Measurements from ENCODE around the gene ARID3C.

The ARID3C gene

DNA sequence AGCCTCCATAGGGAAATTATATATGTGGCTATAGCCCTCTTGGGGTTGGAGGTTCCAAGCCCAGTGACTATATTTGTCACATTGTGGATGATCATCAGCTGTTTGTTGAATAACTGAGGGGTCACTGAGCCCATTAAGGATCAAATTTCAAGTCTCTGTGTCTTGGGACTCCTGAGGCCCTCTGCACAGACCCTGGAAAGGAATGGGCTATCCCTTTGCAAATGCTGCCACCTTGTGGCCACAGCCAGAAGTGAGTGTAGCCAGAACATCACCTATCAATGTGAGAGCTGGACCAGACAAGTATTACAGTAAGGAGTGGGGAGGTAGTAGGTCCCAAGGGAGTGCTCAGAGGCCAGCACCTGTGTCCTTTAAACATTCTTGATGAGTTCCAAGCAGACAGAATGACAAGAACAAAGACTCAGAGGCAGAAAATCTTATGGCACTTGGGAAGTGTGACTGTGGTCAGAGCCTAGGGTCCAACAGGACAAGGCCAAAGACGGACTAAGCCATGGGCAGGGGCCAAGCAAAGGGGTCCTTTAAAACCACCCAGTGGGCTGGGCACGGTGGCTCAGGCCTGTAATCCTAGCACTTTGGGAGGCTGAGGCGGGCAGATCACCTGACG, 25.1 kb downstream of the ARID3C start:
- Histone ChIP-seq H3K9ac (ENCODE audit: low read depth, low read length) (no peak overlapping the region), H3K36me3 (ENCODE audit: insufficient read depth, low read length) (no peaks in the 10 kb centered on the region)

DNA sequence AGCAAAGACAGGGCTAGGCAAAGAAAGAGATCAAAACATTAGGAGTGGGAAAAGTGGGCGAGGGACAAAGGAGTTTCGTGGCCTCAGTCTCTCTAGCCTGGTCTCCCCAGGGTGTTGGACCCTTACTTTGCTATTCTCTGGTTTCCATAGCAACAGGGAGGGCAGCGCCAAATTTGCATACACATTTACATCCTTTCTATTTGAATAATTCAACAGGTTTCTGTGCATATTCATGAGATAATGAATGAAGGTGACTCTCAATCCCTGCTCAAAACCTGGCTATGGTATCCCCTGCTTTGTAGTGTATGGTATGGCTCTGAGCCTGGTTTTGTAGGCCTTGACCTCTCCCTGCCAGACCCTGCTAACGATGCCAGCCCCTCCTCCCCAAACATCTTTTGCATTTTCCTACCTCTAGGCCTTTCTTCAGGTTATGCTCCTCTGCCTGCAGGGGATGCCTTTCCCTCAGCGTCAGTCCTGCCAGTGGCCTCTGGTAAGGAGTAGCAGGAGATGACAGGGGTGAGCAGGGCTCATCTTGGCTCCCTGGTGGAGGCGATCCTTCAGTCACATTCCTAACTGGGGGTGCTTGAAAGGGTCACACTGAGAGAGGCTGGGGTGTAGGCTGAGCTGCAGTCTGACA, 26.8 kb downstream of the ARID3C start:
- H3K9me3 ChIP-seq (ENCODE audit: control insufficient read depth, insufficient read depth, low read length) = no peaks in the 10 kb centered on the region
- H3K9ac ChIP-seq (ENCODE audit: low read depth, low read length) = no peak overlapping the region
- no peaks in the 10 kb centered on the region for H3K36me3 ChIP-seq (ENCODE audit: insufficient read depth, low read length)
- peaks cover 11% of the 10 kb centered on the region; the same call in 1 of the 2 replicates for H3K4me1 ChIP-seq (ENCODE audit: insufficient read depth, low read length)

More for the DNA sequence above, 25.1 kb downstream of the ARID3C start:
- H3K4me1 ChIP-seq (ENCODE audit: insufficient read depth, low read length) = peaks cover 11% of the 10 kb centered on the region; the same call in 1 of the 2 replicates
- H3K9me3 ChIP-seq (ENCODE audit: control insufficient read depth, insufficient read depth, low read length) = no peaks in the 10 kb centered on the region

DNA sequence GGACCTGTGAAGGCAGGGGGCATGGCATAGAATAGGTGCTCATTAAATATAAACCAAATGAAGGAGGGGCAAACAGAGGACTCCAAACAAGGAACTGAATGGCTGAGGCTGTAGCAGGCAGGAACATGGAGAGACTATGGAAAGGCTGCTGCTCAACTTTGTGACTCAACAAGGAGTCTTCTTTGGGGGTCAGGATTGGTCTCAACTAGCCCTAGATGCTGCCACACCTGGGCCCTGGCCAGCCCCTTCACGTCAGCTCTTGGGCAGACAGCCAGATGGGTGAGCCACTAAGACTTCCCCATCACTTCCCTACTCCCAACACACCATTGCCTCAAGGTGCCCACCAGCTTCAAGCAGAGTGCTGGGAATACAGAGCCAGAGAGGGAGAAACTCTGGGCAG, 28.0 kb downstream of the ARID3C start:
- Histone ChIP-seq H3K9me3 (ENCODE audit: control insufficient read depth, insufficient read depth, low read length) (no peaks in the 10 kb centered on the region), H3K9ac (ENCODE audit: low read depth, low read length) (no peak overlapping the region), H3K36me3 (ENCODE audit: insufficient read depth, low read length) (no peaks in the 10 kb centered on the region), H3K4me1 (ENCODE audit: insufficient read depth, low read length) (peaks cover 11% of the 10 kb centered on the region; the same call in 1 of the 2 replicates)

- H3K9ac ChIP-seq (ENCODE audit: low read depth, low read length) = no peak overlapping the region
- H3K36me3 ChIP-seq (ENCODE audit: insufficient read depth, low read length) = no peaks in the 10 kb centered on the region
- H3K9me3 ChIP-seq (ENCODE audit: control insufficient read depth, insufficient read depth, low read length) = no peaks in the 10 kb centered on the region
- peaks cover 11% of the 10 kb centered on the region; the same call in 1 of the 2 replicates for H3K4me1 ChIP-seq (ENCODE audit: insufficient read depth, low read length)
Measured at GRCh38 chr9:34599546-34599945, 29.3 kb downstream of the ARID3C start.

DNA sequence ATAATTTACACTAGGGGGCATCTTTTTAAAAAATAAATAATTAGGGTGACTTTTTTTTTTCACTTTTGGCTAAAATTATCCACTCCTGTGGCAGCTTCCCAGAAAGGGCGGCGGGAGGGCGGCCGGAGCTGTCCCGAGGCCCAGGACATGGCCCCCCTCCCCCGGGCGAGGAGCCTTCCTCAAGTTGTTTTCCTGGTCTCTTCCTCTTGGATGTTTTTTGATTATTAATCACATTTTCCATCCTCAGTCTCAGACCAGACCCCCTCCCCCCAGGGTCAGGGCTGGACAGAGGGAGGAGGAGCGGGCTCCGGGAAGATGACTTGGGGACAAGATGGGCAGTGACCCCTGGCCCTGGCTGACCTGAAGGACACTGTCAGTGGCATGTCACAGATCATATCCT, 34.7 kb downstream of the ARID3C start:
- Histone ChIP-seq H3K36me3 (ENCODE audit: insufficient read depth, low read length) (no peaks in the 10 kb centered on the region), H3K9me3 (ENCODE audit: control insufficient read depth, insufficient read depth, low read length) (no peaks in the 10 kb centered on the region), H3K4me1 (ENCODE audit: insufficient read depth, low read length) (peaks cover 10% of the 10 kb centered on the region), H3K9ac (ENCODE audit: low read depth, low read length) (no peak overlapping the region)

DNA sequence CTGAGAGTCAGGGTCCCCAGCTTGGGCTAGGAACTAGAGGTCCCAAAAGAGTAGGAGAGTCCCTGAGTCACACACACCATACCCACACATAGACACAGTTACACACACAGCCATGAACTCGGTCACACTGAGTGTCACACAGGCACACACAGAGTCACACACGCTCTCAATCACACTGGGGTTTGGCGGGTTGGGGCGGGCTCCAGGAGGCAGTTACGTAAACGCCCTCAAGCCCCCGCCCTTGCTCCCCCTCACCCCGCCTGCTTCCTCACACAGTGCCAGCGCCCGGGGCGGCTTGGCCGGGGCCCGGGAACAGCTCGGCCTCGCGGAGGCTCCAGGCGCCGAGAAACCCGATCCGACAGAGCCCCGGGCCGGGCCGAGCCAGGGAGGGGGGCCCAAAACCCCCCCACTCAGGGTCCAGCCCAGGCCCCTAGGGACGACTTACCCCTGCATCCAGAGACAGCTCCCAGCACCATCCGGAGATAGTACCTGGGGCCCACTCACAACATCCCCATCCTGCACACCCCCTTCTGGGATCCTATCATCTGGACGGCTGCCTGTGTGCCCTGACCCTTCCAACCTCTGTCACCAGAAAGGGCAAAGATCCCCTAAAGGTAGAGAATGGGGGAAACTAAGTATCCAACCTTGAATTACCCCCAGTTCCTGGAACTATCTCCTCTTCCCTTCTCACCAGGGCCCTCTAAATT, 35.8 kb downstream of the ARID3C start:
- peaks cover 15% of the 10 kb centered on the region for H3K4me1 ChIP-seq (ENCODE audit: insufficient read depth, low read length)
- no peaks in the 10 kb centered on the region for H3K36me3 ChIP-seq (ENCODE audit: insufficient read depth, low read length)
- no peaks in the 10 kb centered on the region for H3K9me3 ChIP-seq (ENCODE audit: control insufficient read depth, insufficient read depth, low read length)
- peak overlapping the region; percentile 19; the same call in 1 of the 2 replicates for H3K9ac ChIP-seq (ENCODE audit: low read depth, low read length)

DNA sequence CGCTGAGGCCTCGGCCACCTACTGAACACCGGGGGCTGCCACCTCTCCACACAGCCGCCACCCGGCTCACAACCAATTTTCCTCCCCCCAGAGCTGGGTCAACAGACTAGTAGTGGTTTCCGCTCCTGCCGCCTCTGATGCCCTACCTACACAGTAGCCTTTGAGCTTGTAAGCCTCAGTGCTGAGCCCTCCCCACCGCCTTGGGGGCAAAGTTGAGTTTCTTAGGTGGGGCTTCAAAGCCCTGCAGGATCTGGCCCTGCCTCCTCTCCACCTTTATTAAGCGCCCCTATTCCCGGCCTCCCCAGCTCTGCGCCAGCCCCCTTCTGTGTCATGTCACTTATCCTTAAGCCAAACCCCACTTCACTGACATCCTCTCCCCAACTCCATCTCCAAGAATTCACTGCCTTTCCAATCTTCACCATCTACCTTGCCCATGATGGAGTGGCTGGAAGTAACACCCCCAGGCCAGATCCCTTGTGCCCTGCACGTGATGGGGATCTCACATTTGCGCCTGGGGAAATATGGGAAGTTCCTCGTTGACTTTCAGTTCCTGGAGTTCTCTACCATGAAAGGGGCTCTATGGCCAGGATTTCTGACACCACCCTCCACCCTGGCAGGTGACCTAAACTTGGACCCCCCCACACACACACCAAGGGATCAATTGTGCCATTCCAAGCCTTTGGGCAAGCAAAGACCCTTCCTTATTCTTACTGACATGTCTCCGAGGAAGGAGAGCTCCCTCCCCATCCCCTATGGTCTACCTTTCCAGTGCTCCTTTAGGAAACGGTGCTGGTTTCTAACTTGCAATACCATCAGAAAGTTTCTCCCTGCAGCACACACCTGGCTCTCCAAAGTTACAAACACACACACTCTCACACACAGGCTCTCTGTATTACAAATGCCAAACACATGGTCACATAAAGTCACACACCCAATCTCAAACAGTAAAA, 36.7 kb downstream of the ARID3C start:
- Histone ChIP-seq H3K9me3 (ENCODE audit: control insufficient read depth, insufficient read depth, low read length) (no peaks in the 10 kb centered on the region), H3K36me3 (ENCODE audit: insufficient read depth, low read length) (no peaks in the 10 kb centered on the region), H3K4me1 (ENCODE audit: insufficient read depth, low read length) (peaks cover 15% of the 10 kb centered on the region), H3K9ac (ENCODE audit: low read depth, low read length) (peak overlapping the region; percentile 14; the same call in 1 of the 2 replicates)

DNA sequence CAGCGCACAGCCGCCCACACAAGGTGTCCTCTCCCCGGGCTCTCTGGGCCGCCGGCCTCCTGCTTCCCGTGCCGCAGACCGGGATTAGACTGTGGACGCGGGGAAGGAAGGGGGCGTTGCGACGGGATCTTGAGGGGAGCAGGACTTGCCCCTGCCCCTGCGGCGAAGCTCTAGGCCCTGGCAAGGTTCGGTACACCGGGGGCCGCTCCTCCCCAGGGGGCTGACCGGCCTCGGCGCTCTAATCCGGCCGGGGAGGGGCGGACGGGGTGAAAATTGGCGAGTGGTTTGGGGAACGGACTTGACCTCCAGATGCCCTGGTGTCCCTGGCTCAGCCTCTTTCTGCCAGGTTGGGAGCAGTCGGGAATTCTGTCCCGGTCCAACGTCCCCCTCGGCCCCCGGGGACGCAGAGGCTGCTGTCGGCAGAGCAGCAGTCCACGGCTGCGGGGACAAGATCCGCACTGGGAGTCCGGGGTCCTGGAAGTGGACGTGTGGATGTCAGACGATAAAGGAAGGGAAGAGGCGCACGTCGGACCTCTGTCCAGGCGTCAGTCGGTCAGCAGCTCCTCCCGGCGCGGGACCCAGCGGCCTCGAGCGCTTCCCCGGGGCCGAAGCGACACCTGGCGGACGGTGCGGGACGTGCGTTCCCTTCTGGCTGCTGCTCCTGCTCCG, 37.5 kb downstream of the ARID3C start:
- peak overlapping the region; percentile 76; the same call in 1 of the 2 replicates for H3K9ac ChIP-seq (ENCODE audit: low read depth, low read length)
- H3K36me3 ChIP-seq (ENCODE audit: insufficient read depth, low read length) = no peaks in the 10 kb centered on the region
- H3K9me3 ChIP-seq (ENCODE audit: control insufficient read depth, insufficient read depth, low read length) = no peaks in the 10 kb centered on the region
- H3K4me1 ChIP-seq (ENCODE audit: insufficient read depth, low read length) = peaks cover 20% of the 10 kb centered on the region

- H3K9ac ChIP-seq (ENCODE audit: low read depth, low read length) = peak overlapping the region; percentile 76
Measured at GRCh38 chr9:34590381-34591247, 38.3 kb downstream of the ARID3C start.

GRCh38 chr9:34589636-34590380, 39.1 kb downstream of the ARID3C start, which contains the start of gene CNTFR:
Gene CNTFR (minus strand): TSS chr9:34589724. CDS start chr9:34568981, 20,743 bp downstream.
- Histone ChIP-seq H3K4me1 (ENCODE audit: insufficient read depth, low read length) (peaks cover 36% of the 10 kb centered on the region), H3K36me3 (ENCODE audit: insufficient read depth, low read length) (no peaks in the 10 kb centered on the region), H3K9ac (ENCODE audit: low read depth, low read length) (peak within 1 kb of the TSS; percentile 76)

More at GRCh38 chr9:34590381-34591247, 38.3 kb downstream of the ARID3C start:
- Histone ChIP-seq H3K4me1 (ENCODE audit: insufficient read depth, low read length) (peaks cover 28% of the 10 kb centered on the region), H3K9me3 (ENCODE audit: control insufficient read depth, insufficient read depth, low read length) (no peaks in the 10 kb centered on the region), H3K36me3 (ENCODE audit: insufficient read depth, low read length) (no peaks in the 10 kb centered on the region)

DNA sequence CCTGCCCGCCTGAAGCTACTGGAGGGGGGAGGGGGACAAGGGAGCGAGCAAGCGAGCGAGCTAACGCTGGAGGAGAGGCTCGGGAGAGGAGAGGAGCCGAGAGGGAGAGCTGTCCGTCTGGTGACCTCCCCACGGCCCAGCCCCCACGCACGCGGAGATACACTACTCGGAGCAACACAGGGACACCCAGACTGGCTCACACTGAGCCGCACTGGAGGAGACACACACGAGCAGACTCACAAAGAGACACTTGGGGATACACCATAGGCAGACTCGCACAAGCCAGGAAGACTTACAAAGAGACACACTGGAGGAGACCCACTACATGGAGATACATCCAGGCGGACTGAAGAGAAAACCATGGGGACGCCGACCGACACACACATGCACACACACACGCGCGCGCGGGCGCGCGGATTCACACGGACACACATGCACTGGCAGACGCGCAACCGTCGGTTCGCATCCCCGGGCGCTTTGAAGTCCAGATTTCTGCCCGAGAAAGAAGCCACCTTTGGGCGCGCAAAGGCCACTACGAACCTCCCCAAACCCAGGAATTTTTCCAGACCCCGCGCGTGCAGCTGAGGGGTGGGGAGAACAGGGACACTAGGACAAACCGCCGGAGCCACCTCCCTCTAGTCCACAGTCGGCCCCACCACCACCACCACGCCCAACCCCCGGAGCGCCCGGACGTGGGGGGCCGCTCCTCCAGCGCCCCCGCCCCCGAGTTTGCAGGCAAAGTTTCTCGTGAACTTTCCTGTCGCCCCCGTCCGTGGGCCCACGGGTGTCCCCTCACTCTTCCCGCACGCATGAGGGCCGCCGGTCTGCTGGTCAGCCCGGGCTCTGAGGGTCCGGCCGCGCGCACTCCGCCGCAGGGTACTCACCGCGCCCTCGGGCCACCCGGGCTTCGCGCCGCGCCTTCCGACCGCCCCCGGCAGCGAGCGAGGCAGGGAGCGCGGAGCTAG, 39.9 kb downstream of the ARID3C start:
- H3K4me1 ChIP-seq (ENCODE audit: insufficient read depth, low read length) = peaks cover 36% of the 10 kb centered on the region
- no peaks in the 10 kb centered on the region for H3K9me3 ChIP-seq (ENCODE audit: control insufficient read depth, insufficient read depth, low read length)
- H3K36me3 ChIP-seq (ENCODE audit: insufficient read depth, low read length) = no peaks in the 10 kb centered on the region
- H3K9ac ChIP-seq (ENCODE audit: low read depth, low read length) = peak overlapping the region; percentile 76; the same call in 1 of the 2 replicates

More at GRCh38 chr9:34589636-34590380, 39.1 kb downstream of the ARID3C start, which contains the start of gene CNTFR:
- no peaks in the 10 kb centered on the region for H3K9me3 ChIP-seq (ENCODE audit: control insufficient read depth, insufficient read depth, low read length)

Measured in ES-I3 (cell line).